Naive thymus-derived CD4-positive, alpha-beta T cell (primary cell): Measurements from ENCODE around the gene SULT1C4. TPM values are rescaled to one million over a fixed set of nuclear protein-coding genes. Genes with fewer than 3 reads are reported as not detected.
"Not testable (repeated sequence)": the region's sequence is repeated elsewhere in the genome, so short reads cannot be mapped to it uniquely, and the experiment has no call there.

Experiments
- ATAC-seq: fragments of 150-1000 bp; cut with Tn5 transposase; 2 replicates; pipeline ENCODE4 v1.10.0; 2021; ENCODE audit warnings: mild to moderate bottlenecking, moderate library complexity
- CTCF ChIA-PET: fragments of 350-600 bp; sonication (Branson Sonifier 250); formaldehyde crosslinking; loops from one replicate; lab custom pipeline; 2021; ENCODE audit warnings: antibody characterized with exemption; lab: Charles Lee
- POLR2A ChIA-PET: fragments of 350-600 bp; sonication (Branson Sonifier 250); formaldehyde crosslinking; loops from one replicate; lab custom pipeline; 2021; ENCODE audit warnings: antibody characterized with exemption, inconsistent platforms; lab: Charles Lee
- DNase-seq, 9 donors: peaks; one replicate each; pipeline versions ENCODE4 v3.0.0 to v3.0.0-alpha.2; 2020 to 2022; ENCODE audit warnings: mixed read lengths in 1 of 9
- H3K27ac ChIP-seq: one replicate; pipeline ENCODE4 v1.7.0; 2013; ENCODE audit warnings: mild to moderate bottlenecking, low read depth, low read length, moderate library complexity
- H3K27me3 ChIP-seq, 2 donors: one replicate each; pipeline ENCODE4 v1.7.0; 2013; ENCODE audit warnings: low read length in 2 of 2, mild to moderate bottlenecking in 2 of 2, moderate library complexity in 2 of 2; ENCODE audit not compliant: control insufficient read depth in 2 of 2, insufficient read depth in 2 of 2
- H3K36me3 ChIP-seq, 3 experiments: 1 replicate in 2 of 3; 2 replicates in 1 of 3; pipeline ENCODE4 v1.7.0; 2013; ENCODE audit warnings: low read length in 3 of 3, mild to moderate bottlenecking in 3 of 3, moderate library complexity in 1 of 3; ENCODE audit not compliant: insufficient read depth in 3 of 3, control insufficient read depth in 2 of 3
- H3K4me1 ChIP-seq, 2 donors: one replicate each; pipeline ENCODE4 v1.7.0; 2013; ENCODE audit warnings: low read length in 2 of 2, mild to moderate bottlenecking in 2 of 2, moderate library complexity in 1 of 2; ENCODE audit not compliant: control insufficient read depth in 2 of 2, insufficient read depth in 2 of 2
- H3K4me3 ChIP-seq: 2 replicates; pipeline ENCODE4 v1.7.0; 2013; ENCODE audit warnings: mild to moderate bottlenecking, low read length
- H3K9me3 ChIP-seq, 3 experiments: 1 replicate in 2 of 3; 2 replicates in 1 of 3; pipeline ENCODE4 v1.7.0; 2013; ENCODE audit warnings: low read length in 3 of 3; ENCODE audit not compliant: control insufficient read depth in 2 of 3
- H3K27ac Mint-ChIP-seq, 9 donors: one replicate each; pipeline ENCODE4 v1.8.0; 2020 to 2022; ENCODE audit warnings: mixed read lengths in 9 of 9, mild to moderate bottlenecking in 8 of 9, moderate library complexity in 5 of 9, inconsistent platforms in 2 of 9
- H3K27me3 Mint-ChIP-seq, 5 donors: one replicate each; pipeline ENCODE4 v1.8.0; 2021 to 2022; ENCODE audit warnings: mixed read lengths in 5 of 5, mild to moderate bottlenecking in 1 of 5
- H3K36me3 Mint-ChIP-seq, 5 donors: one replicate each; pipeline ENCODE4 v1.8.0; 2020 to 2022; ENCODE audit warnings: mixed read lengths in 5 of 5, mild to moderate bottlenecking in 3 of 5, inconsistent platforms in 1 of 5
- H3K4me1 Mint-ChIP-seq, 7 donors: one replicate each; pipeline ENCODE4 v1.8.0; 2020 to 2022; ENCODE audit warnings: mixed read lengths in 7 of 7, mild to moderate bottlenecking in 3 of 7, inconsistent platforms in 1 of 7
- H3K4me3 Mint-ChIP-seq, 10 donors: one replicate each; pipeline ENCODE4 v1.8.0; 2020 to 2022; ENCODE audit warnings: mild to moderate bottlenecking in 10 of 10, mixed read lengths in 10 of 10, moderate library complexity in 6 of 10, inconsistent platforms in 2 of 10
- H3K9me3 Mint-ChIP-seq, 11 donors: one replicate each; pipeline ENCODE4 v1.8.0; 2020 to 2022; ENCODE audit warnings: mixed read lengths in 11 of 11, mild to moderate bottlenecking in 4 of 11, inconsistent platforms in 1 of 11, moderate library complexity in 1 of 11
- intact Hi-C, 2 donors: fragments of 100-400 bp; cut with micrococcal nuclease; formaldehyde crosslinking; loops; one replicate each; pipeline ENCODE4 v1.15.1; 2023
- polyA plus RNA-seq, 2 donors: library from polyadenylated mRNA; unstranded; fragments of 300-500 nt; fragmentation: Illumina TruSeq; gene quantifications; one replicate each; pipeline ENCODE4 v1.2.3, GENCODE V29; 2021
- total RNA-seq, 6 experiments: library from RNA in 5 of 6; stranded (reverse) in 5 of 6; gene quantifications; 1 replicate in 5 of 6; 2 replicates in 1 of 6; pipeline ENCODE4 v1.2.3 and lab custom pipeline; 2021 to 2026

The SULT1C4 gene
- total and polyA plus RNA-seq, 7 experiments from 2014 or later: 0.78 TPM; not detected in 6

DNA sequence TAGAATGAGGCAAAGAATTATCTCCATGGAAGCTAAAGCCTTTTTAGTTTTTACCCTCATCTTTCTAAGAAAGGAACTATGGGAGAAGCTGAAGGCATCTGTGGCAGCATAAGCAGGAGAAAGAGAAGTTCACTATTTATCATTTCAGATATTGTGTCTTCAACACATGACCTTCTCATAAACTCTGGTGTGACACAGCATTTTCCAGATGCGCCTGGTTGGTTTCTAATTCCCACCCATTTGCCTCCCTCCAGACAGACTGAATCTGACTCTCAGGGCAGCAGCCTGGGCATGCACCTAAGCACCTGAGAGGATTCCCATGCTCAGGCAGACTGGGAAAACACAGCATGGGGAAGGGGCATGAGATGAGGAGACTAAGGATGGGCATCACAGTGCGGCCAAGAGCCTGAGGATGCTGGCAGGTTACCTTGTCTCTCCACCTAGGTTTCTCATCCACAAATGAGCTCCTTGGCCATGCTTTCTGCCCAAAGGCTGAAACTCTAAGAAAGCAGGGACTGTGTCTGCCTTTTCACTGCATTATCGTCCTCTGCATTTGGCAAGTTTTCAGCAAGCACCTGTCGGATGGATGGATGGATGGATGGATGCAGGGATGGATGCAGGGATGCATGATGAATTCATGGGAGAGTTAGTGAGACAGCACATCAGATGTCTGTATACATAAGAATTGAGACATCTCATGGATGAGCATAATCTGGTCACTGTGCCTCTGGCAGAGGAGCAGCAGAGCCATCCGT is 28.8 kb upstream of the SULT1C4 start:
- Mint-ChIP-seq H3K9me3 (no peaks in the 10 kb centered on the region), H3K36me3 (no peaks in the 10 kb centered on the region), H3K4me3 (no peak overlapping the region), H3K27me3 (peaks cover 0 to 18% (median 10%) of the 10 kb centered on the region in 5 donors), H3K4me1 (no peaks in the 10 kb centered on the region), H3K27ac (no peak overlapping the region)
- Histone ChIP-seq H3K4me1 (no peaks in the 10 kb centered on the region), H3K27me3 (no peaks in the 10 kb centered on the region), H3K36me3 (no peaks in the 10 kb centered on the region), H3K9me3 (no peaks in the 10 kb centered on the region), H3K4me3 (no peak overlapping the region), H3K27ac (no peak overlapping the region)
- ChIA-PET CTCF (no interaction called here), POLR2A (no interaction called here)
- intact Hi-C loops: no loop called here
- ATAC-seq (no peak), DNase-seq (no peak)

DNA sequence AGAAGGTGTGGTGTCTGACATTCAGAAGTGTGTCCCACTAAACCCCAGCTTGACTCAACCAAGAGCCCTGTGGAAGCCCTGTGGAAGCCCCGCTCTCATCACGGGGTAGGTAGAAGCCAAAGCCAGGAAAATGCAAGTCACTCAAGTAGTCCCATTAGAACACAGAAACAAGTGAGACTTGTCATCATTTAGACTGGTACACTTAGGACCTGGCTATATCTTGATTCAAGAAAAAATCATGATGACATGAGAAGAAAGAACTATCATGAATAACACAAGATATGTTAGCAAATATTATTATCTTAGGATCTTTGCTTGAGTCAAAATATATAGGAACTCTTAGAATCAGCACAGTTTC is 28.2 kb upstream of the SULT1C4 start:
- intact Hi-C loops: no loop called here
- no peaks in the 10 kb centered on the region for H3K9me3 Mint-ChIP-seq
- ChIA-PET POLR2A (no interaction called here), CTCF (no interaction called here)
- Histone ChIP-seq H3K9me3 (no peaks in the 10 kb centered on the region), H3K27me3 (no peaks in the 10 kb centered on the region), H3K4me1 (no peaks in the 10 kb centered on the region), H3K4me3 (no peak overlapping the region), H3K36me3 (no peaks in the 10 kb centered on the region), H3K27ac (no peak overlapping the region)
- DNase-seq (no peak), ATAC-seq (no peak)
- no peak overlapping the region for H3K27ac Mint-ChIP-seq
- no peaks in the 10 kb centered on the region for H3K4me1 Mint-ChIP-seq
- no peaks in the 10 kb centered on the region for H3K36me3 Mint-ChIP-seq
- H3K4me3 Mint-ChIP-seq: no peak overlapping the region
- peaks cover 0 to 17% (median 10%) of the 10 kb centered on the region in 5 donors for H3K27me3 Mint-ChIP-seq

DNA sequence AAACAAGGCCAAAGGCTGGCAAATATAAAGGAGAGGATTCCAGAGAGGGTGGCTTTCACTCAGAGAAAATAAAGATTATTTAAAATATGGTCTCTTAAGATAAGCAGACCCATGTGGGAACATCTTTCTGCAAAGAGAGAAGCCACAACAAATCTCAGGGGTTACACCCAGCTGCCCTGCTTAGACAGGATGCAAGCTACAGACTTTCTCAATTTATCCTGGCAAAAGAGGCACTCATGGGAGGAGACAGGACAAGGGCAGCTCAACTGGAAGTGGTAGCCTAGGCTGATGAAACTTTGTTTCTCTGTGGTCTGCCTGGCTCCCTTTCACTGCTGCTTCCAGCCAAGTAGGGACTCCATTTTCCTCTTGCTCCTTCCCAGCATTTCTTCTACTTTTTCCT is 25.9 kb upstream of the SULT1C4 start:
- intact Hi-C loops: no loop called here
- no peaks in the 10 kb centered on the region for H3K4me1 ChIP-seq
- no peaks in the 10 kb centered on the region for H3K36me3 ChIP-seq
- CTCF ChIA-PET: interaction anchor here (1.0 kb wide), 1 partner anchor 232 kb away, joined by 4 read pairs; no protein-coding TSS in a partner anchor
- no peaks in the 10 kb centered on the region for H3K9me3 Mint-ChIP-seq
- H3K4me3 Mint-ChIP-seq: no peak overlapping the region
- H3K4me1 Mint-ChIP-seq: no peaks in the 10 kb centered on the region
- no peak overlapping the region for H3K27ac Mint-ChIP-seq
- H3K27me3 ChIP-seq: no peaks in the 10 kb centered on the region
- no peak for ATAC-seq
- H3K4me3 ChIP-seq: no peak overlapping the region
- no peak overlapping the region for H3K27ac ChIP-seq
- DNase-seq: no peak
- POLR2A ChIA-PET: no interaction called here
- peaks cover 0 to 18% (median 14%) of the 10 kb centered on the region in 5 donors for H3K27me3 Mint-ChIP-seq
- H3K9me3 ChIP-seq: no peaks in the 10 kb centered on the region
- no peaks in the 10 kb centered on the region for H3K36me3 Mint-ChIP-seq

- H3K9me3 Mint-ChIP-seq: no peaks in the 10 kb centered on the region
- peaks cover 0 to under 1% (median 0%) of the 10 kb centered on the region in 7 donors for H3K4me1 Mint-ChIP-seq
- CTCF ChIA-PET: no interaction called here
- POLR2A ChIA-PET: no interaction called here
- Histone ChIP-seq H3K4me1 (no peaks in the 10 kb centered on the region), H3K27ac (no peak overlapping the region), H3K9me3 (no peaks in the 10 kb centered on the region), H3K36me3 (no peaks in the 10 kb centered on the region), H3K4me3 (no peak overlapping the region), H3K27me3 (no peaks in the 10 kb centered on the region)
- ATAC-seq (no peak), DNase-seq (no peak)
- H3K36me3 Mint-ChIP-seq: no peaks in the 10 kb centered on the region
- no peak overlapping the region for H3K4me3 Mint-ChIP-seq
- intact Hi-C loops: no loop called here
- H3K27me3 Mint-ChIP-seq: peaks cover 11 to 36% (median 20%) of the 10 kb centered on the region in 5 donors
- H3K27ac Mint-ChIP-seq: no peak overlapping the region
Measured at GRCh38 chr2:108354136-108354535, 23.6 kb upstream of the SULT1C4 start.

- Histone ChIP-seq H3K9me3 (no peaks in the 10 kb centered on the region), H3K36me3 (no peaks in the 10 kb centered on the region), H3K4me3 (no peak overlapping the region), H3K27ac (no peak overlapping the region), H3K4me1 (no peaks in the 10 kb centered on the region), H3K27me3 (no peaks in the 10 kb centered on the region)
- ChIA-PET CTCF (no interaction called here), POLR2A (no interaction called here)
- H3K4me1 Mint-ChIP-seq: peaks cover 0 to 4% (median 0%) of the 10 kb centered on the region in 7 donors
- ATAC-seq (no peak), DNase-seq (no peak)
- intact Hi-C loops: no loop called here
- peaks cover 17 to 42% (median 21%) of the 10 kb centered on the region in 5 donors for H3K27me3 Mint-ChIP-seq
- H3K27ac Mint-ChIP-seq: no peak overlapping the region
- no peaks in the 10 kb centered on the region for H3K36me3 Mint-ChIP-seq
- no peaks in the 10 kb centered on the region for H3K9me3 Mint-ChIP-seq
- no peak overlapping the region for H3K4me3 Mint-ChIP-seq
Measured at GRCh38 chr2:108355906-108356734, 21.6 kb upstream of the SULT1C4 start.

- POLR2A ChIA-PET, H3K4me3 ChIP-seq, ATAC-seq, DNase-seq, H3K9me3 Mint-ChIP-seq, H3K9me3 ChIP-seq, H3K36me3 ChIP-seq, H3K36me3 Mint-ChIP-seq, H3K27ac ChIP-seq, H3K27ac Mint-ChIP-seq, H3K4me1 ChIP-seq, intact Hi-C loops, CTCF ChIA-PET, H3K27me3 ChIP-seq, H3K4me1 Mint-ChIP-seq, H3K4me3 Mint-ChIP-seq: not testable (repeated sequence)
- peaks cover 14 to 45% (median 24%) of the 10 kb centered on the region in 5 donors for H3K27me3 Mint-ChIP-seq
Measured at GRCh38 chr2:108359336-108359735, 18.4 kb upstream of the SULT1C4 start.
